GM18951 (cell line): Measurements from ENCODE around the gene SLC12A5.

ENCODE experiments used
- POLR2A ChIP-seq: IDR thresholded peaks from 4 replicates; pipeline ENCODE4 v1.6.1; 2011; ENCODE audit warnings: mild to moderate bottlenecking; ENCODE audit not compliant: insufficient read length, insufficient read depth; ENCODE audit errors: extremely low read depth
- in situ Hi-C: fragments of 300-500 bp; cut with MboI; formaldehyde crosslinking; loops from one replicate; pipeline ENCODE4 v1.12.0; 2022; ENCODE audit warnings: low sequenced_read_pairs, mixed read lengths, inconsistent platforms; ENCODE audit not compliant: unreplicated experiment

SLC12A5 gene

DNA sequence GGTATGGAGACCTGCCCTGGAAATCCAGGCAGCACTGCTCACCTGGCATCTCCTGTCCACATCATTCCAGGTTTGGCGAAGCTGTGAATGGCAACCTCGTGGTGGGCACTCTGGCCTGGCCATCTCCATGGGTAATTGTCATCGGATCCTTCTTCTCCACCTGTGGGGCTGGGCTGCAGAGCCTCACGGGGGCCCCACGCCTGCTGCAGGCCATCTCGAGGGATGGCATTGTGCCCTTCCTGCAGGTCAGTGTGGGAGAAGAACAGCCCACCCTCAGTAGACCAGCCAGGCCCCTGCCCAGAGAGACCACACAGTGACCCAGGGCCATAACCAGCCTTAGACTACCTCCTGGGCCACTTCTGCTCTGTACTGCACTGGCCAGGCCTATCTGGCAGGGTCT lies 15.9 kb downstream of the SLC12A5 start:
- no peak for TF ChIP-seq POLR2A
- in situ Hi-C loops: no loop called here

DNA sequence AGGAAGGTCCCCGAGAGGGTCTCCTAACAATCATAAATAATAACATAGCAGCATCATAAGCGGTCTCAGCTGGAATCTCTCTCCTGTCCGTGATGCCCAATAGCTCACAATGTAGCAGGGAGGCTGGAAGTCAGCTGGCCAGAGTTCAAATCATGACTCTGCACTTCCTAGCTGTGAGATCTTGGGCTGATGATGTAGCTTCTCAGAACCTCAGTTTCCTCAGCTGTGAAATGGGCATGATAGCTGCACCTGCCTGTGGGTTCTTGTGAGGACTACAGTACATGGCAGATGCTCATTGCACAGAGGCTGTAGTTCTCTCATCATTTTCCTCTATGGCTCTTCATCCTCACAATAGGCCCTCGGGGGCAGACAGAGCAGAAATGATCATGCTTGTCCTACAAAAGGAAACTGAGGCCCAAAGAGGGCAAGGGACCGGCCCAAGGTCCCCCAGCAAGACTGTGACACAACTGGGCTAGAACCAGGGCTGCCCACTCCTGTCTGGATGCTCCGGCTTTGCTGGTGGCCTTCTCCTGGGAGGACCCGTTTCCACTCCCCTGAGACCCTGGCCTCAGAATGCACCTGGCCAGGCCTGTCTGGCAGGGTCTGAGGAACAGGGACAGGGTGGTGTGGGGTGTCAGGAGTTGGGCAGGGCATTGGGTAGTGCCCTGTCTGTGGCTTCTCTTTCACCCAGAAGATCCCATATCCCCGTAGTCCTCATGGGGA lies 17.7 kb downstream of the SLC12A5 start:
- TF ChIP-seq POLR2A: no peak
- in situ Hi-C loops: no loop called here

DNA sequence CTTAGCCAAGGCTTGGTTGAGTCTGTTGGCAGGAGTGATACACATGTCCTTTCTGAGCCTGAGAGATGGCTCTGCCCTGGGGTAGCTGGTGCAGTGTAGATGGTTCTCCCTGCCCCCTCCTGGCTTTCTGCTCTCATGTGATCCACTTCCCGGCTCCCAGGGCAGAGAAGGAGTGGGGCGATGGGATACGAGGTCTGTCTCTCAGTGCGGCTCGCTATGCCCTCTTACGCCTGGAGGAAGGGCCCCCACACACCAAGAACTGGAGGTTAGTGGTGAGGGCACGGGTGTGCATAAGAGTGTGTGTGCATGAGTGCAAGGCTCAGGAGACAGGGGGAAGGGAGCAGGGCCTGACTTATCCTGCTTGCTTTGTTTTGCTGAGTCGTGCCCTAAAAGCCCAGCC lies 18.8 kb downstream of the SLC12A5 start:
- no peak for TF ChIP-seq POLR2A
- in situ Hi-C loops: no loop called here

DNA sequence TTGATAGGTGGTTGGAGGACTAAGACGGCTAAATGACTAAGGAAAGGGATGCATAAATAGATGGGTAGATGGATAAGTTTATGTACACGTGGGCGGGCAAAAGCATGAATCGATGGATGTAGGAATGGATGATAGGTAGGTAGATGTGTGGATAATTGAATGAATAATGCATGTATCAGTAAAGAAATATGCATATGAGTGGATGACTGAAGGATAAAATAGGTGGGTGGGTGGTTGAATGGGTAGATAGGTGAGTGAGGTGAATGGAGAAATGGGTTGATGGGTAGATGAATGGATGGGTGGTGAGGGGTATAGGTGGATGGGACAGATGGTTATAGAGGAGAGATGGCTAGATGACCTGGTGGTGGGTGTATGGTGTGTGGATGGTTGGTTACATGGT lies 20.2 kb downstream of the SLC12A5 start:
- TF ChIP-seq POLR2A: no peak
- in situ Hi-C loops: no loop called here

DNA sequence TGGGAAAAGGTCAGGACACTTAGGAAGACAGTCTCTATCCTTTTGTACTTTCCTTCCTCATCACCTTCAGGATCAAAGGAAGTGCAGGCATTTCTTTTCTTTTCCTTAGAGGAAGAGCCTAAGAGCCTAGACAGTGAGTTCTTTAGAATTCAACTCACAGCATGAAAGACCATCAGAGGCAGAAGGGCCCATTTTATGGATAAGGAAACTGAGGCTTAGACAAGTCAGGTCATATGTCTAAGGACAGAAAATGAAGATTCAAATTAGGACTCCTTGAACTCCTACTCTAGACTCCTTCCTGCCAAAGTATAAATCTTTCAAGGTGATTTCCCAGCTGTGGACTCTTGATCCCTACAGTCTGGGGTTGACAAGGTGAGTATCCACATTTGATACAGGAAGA lies 20.8 kb downstream of the SLC12A5 start:
- in situ Hi-C loops: no loop called here
- no peak for TF ChIP-seq POLR2A

DNA sequence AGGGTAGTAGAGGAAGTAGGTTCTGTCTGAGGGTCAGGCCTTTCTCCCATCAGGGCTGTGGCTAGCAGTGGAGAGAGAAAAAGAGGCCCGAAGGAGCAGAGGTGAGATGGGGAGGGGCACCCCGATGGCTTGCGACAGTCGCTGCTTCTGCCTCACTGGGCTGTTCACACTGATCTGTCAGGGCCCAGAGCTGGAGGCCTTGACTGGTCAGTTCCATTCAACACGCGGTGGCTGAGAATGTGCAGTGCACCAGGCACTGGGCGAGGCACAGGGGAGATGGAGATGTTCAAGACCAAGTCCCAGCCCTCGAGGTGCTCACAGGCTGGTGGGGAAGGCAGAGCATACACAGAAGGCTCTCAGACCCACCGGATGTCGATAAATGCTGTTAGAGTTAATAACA lies 21.4 kb downstream of the SLC12A5 start:
- no peak for TF ChIP-seq POLR2A
- in situ Hi-C loops: no loop called here

DNA sequence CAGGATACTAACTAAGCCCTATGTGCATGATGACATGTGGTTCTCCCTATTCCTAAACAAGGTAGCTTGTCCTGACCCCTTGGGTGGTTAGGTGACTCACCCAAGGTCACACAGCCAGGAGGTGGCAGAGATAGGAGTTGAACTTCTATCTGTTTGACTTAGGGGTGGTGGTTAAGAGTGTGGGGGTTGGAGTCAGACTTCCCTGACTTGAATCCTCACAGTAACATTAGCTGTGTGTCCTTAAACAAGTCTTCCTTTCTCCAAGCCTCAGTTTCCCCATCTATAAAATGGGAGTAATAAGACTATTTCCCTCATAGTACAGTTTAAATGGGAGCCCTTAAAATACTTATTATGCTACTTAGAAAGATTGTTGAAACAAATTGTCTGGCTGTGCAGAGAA lies 21.9 kb downstream of the SLC12A5 start:
- TF ChIP-seq POLR2A: no peak
- in situ Hi-C loops: no loop called here

DNA sequence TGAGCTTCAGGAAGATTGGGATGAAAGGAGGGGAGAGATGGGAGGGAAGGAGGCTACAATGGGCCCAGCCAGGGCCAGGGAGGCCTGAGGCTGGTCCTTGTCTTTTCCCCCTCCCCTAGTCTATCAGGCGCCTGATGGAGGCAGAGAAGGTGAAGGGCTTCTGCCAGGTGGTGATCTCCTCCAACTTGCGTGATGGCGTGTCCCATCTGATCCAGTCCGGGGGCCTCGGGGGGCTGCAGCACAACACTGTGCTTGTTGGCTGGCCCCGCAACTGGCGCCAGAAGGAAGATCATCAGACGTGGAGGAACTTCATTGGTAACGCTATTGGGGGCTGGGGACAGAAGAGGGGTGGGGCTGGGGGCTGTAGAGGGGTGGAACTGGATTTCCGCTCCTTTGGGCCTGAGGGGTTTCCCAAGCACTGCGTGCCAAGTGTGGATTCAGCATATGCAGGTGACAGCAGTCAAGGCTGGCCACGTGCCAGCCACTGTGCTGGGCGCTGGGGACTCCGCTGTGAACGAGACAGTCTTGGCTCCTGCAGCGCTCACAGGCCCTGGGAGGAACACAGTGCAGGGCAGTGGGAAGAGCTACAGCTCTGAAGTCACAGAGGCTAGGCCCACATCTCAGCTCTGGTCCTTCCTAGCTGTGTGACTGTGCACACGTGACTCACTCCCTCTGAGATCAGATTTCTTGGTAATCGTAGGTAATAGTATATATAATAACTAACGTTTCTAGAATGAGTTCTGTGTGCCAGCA lies 22.7 kb downstream of the SLC12A5 start:
- in situ Hi-C loops: no loop called here
- no peak for TF ChIP-seq POLR2A

DNA sequence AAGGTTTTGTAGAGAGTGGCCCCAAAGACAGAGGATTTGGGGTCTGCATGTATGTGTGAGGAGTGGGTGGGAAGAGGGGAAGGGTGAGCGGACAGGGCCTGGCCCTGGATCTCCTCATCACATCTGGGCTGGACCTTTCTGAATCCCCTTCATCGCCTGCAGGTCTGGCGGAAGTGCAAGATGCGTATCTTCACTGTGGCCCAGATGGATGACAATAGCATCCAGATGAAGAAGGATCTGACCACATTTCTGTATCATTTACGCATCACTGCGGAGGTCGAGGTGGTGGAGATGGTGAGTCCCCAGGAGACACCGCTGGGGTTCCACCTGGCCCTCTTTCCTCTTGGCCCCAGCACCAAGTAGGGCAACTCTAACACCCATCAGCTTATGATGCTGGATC lies 24.4 kb downstream of the SLC12A5 start:
- in situ Hi-C loops: no loop called here

DNA sequence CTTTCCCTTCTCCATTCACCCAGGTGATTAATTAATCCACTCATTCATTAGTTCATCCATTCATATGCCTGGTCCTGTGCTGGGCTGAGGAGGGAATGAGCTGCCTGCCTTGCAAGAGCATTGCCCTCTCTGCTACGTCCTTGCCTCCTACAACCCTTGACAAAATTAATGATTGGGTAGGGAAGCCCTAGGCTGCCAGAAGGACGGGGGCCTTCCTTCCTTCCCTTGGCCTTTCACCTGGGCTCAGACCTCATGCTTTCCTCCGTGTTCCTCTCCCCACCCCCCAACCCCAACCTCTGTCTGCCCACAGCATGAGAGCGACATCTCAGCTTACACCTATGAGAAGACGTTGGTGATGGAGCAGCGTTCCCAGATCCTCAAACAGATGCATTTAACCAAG lies 25.6 kb downstream of the SLC12A5 start:
- in situ Hi-C loops: no loop called here
- TF ChIP-seq POLR2A: no peak

More for the DNA sequence above, 24.4 kb downstream of the SLC12A5 start:
- no peak for TF ChIP-seq POLR2A

DNA sequence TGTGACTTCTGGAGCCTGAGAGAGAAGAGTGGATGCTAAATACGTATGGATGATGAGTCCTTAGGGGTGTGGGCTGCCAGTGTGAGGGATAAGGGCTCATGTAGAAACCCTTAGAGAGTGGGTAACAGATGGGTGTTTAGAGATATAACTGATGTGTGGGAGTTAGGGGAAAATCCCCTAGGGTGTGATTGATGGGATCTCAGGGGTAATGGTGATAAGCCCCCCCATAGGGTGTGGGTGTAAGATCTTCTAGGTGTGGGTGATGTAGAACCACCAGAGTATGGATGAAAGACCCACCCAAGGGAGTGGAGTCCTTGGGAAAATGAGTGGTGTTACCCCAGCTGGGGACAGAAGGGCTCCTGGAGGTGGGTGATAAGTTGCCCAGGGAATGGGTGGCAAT lies 26.3 kb downstream of the SLC12A5 start:
- in situ Hi-C loops: no loop called here
- TF ChIP-seq POLR2A: no peak

DNA sequence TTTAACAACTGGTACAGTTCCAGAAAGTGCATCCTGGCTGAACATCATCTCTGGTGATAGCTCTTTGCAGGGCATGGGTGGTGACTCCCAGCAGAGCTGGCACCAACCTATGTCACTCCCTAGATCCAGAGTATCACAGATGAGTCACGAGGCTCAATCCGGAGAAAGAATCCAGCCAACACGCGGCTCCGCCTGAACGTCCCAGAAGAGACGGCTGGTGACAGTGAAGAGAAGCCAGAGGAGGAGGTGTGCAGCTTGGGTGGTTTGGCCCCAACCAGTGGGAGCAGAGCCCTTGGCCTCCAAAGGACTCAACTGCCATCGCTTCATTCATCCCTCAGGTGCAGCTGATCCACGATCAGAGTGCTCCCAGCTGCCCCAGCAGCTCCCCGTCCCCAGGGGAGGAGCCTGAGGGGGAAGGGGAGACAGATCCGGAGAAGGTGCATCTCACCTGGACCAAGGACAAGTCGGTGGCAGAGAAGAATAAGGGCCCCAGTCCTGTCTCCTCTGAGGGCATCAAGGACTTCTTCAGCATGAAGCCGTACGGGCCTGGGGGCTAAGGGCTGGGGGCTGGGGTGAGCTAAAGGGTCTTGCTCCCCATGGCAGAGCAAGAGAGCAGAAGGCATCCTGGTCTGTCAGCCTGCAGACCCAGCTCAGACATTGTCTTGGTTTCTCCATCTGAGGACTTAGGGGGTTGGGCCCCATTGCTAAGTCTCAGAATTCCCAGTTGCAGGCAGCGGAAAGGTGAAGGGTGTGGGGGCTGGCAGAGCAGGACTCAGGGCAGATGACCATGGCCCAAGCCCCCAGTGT lies 27.2 kb downstream of the SLC12A5 start:
- TF ChIP-seq POLR2A: no peak
- in situ Hi-C loops: no loop called here

DNA sequence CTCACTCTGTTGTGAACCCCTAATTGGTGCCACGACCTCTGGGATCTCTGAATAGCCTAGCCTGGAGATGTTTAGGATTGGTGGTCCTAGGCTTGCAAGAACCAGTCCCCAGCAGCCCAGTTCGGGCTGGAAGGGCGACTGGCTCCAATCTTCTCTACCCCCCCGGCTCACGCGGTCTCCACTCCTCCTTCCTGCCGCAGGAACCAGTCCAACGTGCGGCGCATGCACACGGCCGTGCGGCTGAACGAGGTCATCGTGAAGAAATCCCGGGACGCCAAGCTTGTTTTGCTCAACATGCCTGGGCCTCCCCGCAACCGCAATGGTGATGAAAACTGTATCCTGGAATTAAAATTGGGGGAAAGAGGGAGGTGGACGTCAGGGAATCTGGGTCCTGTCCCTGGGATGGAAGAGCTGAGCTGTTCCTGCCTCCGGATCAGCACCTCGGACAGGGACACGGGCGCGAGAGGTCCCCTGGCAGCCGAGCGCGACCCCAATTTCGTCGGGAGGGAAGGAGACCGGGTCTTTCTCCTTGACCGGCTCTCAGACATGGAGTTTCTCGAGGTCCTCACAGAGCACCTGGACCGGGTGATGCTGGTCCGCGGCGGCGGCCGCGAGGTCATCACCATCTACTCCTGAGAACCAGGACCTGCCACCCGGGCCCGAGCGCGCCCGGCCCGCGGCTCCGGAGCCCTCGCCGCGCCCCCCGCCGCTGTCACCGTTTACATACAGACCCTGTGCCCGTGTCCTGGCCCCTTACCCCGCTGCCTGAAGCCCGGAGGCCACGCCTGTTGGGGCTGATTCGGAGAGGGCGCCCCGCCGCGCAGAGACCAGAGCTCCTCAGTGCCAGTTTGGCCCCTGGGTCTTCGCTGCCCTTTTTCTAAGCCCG lies 28.2 kb downstream of the SLC12A5 start:
- no peak for TF ChIP-seq POLR2A
- in situ Hi-C loops: no loop called here
